ENCODE data around the gene RASA3.

Gene RASA3

DNA sequence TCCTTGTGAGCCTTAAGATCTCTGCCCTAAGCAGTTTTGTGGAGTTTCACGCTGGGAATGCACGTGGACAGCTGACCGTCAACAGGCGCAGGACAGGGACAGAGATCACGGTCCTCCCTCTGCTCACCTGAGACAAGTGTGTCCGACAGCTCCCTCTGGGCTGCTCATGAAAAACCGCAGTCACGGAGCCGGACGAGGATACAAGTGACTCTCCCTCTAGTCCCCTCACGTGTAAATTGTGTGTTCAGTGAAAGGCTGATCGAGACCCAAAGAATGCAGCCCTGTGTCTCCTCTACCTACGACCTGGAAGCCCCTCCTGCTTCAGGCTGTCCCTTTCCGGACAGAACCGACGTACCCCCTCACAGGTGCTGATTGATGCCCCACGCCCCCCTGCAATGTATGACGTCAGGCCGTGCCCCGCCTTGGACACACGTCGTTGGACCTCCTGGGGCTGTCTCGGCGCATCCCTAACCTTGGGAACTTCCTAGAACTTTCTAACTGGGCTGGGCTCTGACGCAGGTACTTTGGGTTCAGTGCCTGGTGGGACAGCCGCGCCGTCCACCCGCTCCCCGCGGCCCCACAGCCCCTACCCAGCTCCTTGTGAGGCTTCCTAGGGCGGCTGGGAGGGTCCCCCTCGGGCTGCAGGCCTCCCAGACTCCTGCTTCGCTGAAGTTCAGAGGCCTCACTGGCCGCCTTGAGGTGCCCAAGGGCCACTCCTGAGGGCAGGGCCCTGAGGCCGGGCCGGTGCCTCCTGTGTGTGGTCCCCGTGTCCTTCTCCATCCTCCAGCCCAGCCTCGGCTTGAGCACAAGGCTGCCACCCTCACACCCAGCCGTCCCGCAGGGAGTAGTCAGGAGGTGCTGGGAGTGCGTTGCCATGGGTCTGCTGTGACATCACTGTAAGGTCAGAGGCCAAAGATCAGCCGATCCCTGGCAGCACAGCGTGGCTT is 158.9 kb downstream of the RASA3 start, which contains the start of gene C13orf46:
Gene C13orf46 (minus strand): TSS at position 859 of the 947 bp plus-strand sequence. CDS start 79 bp downstream, at position 780.
- no peak for DNase-seq (ENCODE audit: low read depth in 2 of 2, low spot score in 1 of 2)

DNA sequence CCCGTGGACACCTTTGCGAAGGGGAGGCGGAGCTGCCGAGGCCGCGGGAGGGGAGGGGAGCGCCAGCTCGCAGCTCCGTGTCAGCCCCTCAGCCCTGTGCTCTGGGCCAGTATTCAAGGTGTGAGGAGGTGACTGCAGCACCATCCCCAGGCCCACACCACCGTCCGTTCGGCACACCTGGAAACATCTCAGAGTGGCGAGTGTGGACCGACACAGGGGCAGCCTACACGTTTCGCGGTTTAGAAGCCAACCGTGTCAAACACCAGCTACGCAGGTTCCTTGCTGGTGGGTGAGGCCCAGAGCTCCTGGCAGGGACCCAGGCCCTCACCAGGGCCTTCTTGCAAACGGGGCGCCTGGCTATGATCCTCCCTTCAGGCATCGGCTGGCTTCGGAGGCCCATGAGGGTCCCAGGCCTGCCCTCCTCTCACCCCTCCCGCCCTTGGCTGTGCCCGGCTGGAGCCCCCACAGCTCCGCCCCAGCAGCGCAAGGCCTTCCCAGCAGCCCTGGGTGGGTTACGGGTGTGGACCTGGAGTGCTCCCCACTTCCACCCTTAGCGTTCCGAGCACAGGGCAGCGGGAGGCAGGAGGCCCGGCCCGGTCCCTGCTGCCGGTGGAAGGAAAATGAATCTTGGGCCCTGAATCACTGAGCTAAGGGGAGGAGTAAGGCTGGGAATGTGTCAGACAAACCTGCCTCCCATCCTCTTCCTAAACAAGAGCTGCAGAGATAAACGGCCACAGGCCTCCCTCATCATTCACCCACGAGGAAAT is 159.8 kb downstream of the RASA3 start:
- DNase-seq (ENCODE audit: low read depth in 2 of 2, low spot score in 1 of 2): no peak

DNA sequence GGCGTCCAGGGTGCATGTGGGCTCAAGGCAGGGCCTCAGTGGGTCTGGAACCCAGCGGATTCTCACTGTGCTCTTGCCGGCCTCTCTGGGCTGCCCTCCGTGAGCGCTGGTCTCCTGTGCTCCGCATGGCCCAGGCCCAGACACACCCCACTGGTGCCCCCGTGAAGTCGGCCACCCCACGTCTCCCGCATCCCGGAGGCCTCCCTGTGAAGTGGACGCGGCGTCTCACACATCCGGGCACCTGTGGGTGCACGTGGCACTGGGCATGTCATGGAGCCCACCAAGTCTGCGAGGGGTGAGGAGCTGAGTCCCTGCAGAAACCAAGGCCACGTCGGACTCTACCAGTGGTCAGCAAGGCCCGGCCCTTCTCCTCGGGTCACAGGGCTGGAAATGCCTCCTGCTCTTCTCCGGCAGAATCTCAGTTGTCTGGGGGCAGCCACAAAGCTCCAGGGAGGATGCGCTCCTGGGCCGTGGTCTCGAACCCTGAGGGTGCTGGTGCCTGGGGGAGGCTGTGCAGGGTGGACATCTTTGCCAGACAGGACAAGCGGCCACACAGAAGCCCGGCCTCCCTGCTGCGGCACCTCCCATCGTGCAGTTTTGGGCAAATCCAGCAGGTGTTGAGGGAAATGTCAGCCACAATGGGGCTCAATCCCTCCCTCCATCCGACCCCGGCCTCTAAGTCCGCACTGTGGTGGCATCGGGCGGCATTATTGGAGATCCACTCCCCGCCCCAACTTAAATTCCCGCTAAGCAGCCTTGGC is 160.8 kb downstream of the RASA3 start:
- DNase-seq (ENCODE audit: low read depth in 2 of 2, low spot score in 1 of 2): no peak

DNA sequence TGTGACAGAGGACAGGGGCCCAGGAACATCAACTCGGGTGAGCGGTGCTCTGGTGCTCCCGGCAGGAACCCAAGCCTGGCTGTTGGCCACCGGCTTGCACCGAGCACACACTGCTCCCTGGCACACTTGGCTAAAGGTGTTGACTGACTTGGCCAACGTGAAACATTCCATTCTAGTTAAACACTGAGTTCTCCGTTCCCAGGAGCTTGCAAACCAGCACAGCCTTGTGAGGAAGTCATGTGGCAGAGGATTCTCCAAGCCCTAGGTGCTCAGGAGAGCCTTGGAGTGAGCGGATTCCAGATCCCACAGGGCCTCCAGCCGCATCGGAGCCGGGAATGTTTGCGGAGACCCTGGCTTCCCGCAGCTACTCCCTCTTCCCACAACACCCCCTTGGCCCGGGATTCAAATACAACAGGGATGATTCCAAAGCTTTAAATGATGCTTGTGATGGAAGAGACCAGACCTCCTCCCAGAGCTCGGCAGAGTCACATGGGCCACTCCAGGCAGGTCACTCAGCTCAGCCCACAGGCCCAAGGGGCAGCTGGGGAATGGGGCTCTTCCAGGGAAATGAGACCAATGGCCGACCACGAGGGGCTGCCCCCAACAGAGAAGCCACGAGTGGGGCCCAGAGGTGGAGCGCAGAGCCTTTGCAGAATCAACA is 161.5 kb downstream of the RASA3 start:
- DNase-seq (ENCODE audit: low read depth in 2 of 2, low spot score in 1 of 2): no peak

DNA sequence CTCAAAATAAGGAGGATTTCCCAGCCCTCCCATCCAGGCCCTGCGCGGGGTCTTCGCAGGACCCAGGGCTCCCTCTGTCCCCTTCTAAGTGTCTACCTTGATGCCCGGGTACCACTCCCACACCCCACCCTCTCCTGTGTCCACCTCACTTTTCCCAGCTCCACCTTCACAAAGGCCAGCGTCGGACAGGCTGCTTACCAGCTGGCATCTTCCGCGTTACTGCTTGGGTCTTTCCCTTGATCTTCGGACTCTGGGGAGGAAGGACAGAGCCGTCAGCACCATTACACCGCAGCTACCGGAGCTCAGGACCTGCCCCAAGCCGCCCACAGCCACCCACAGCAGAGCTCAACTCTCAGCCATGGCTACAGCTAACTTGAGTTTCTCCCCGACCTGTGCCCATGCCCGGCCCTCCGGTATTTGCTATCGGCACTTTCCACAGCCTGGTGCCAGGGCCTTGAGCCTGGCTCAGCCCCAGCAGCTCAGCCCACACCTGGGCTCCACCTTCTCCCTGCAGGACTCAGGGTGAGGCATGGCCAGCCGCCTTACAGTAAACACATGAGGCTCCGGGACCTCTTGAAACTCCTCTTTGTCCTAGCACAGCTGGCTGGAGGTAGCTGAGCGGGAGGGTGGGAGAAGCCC is 162.3 kb downstream of the RASA3 start:
- no peak for DNase-seq (ENCODE audit: low read depth in 2 of 2, low spot score in 1 of 2)

DNA sequence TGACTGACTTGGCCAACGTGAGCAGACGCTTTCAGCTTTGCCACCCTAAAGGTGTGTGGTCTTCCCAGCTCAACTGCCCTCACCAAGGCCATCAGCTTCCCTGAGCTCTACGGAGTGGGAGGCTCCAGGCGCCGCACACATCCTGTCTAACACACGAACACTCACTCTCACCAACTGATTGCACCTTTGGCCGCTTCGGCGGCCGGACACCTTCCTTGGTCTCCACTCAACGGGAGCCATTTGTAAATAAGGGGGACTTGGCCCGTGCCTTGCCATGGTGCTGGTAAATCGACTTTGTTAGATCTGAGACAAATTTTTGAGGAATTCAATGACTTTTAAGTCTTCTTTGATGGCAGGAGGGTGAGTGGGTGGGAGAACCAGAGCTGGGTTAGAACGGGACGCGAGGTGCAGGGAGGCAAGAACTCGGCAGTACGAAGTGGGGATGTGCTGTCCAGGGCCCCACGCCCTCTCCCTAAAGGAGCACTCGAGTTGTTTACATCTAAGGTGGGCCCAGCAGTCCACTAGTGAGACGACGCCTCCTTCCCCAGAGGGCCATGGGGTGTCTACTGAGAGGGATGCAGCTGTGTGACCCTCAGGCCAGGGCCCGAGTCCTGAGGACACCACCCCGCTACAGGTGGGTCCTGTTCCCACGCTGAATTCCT is 163.0 kb downstream of the RASA3 start:
- DNase-seq (ENCODE audit: low read depth in 2 of 2, low spot score in 1 of 2): no peak

DNA sequence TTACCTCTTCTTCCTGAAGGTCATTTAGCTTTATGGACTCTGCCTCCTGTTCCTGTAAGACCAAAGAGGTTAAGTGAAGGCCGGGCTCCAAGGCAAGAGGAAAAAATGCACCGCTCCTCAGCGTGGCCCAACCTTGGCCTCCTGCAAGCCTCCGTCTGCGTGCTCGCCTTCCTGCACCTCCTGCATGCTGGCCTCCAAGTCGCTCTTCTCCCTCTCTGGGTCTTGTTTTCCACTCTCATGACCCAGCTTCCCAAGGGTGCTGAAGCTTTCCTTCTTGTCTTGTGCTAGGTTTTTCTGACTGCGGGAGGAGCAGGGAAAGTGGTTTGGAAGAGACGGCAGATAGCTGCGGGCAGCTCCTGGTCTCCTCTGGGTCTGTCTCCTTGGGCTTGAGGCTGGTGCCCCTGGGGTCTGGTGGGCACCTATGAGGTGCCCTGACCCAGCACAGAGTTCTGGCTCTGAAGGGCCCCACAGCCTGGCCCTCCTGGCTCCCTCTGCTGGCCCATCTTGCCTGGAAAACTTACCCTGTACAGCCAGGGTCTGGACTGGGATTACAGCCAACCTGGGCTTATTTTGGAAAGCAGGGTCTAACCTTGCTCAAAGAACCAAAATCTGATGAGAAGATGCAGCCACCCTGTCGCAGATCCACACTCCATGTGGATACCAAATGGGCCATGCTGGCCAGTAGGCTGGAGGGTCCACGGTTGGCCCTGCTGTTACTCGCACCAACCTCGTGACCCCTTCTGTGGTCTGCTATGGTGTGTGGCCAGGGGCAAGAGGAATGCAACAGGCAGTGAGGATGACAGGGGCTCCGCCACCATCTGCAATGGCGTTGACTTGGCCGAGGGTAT is 163.7 kb downstream of the RASA3 start:
- no peak for DNase-seq (ENCODE audit: low read depth in 2 of 2, low spot score in 1 of 2)

DNA sequence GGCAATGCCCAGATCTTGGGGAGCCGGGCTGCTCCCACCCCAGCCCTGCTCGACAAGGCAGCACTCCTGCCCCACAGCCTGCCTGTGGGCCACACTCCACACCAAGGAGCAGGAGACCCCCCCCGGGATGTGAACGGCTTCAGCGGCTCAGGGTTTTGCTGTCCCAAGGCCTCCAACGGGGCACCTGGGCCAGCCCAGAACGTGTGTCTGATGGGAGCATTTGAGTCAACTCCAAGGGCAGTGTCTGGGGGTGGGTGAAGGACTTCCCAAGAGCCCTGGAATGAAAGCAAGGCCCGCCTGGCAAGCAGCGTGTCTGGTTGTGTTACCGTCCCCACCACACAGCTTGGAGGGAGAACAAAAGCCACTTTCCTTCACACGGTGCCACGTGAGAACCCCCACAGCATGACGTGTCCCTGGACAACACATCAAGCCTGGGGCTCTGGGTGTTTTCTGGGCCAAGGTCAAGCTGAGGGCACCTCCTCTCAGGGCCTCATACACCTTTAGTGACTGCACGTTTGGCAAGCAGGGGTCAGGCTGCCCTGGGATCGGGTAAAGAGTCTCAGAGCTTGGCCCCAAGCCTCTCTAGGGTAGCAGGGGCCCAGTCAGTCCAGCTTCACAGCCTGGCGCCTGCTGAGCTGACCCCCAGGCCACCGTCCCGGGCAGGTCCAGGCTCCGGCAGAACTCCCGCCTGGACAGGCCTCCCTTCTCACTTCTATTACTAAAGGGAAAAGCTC is 164.5 kb downstream of the RASA3 start:
- DNase-seq (ENCODE audit: low read depth in 2 of 2, low spot score in 1 of 2): no peak

DNA sequence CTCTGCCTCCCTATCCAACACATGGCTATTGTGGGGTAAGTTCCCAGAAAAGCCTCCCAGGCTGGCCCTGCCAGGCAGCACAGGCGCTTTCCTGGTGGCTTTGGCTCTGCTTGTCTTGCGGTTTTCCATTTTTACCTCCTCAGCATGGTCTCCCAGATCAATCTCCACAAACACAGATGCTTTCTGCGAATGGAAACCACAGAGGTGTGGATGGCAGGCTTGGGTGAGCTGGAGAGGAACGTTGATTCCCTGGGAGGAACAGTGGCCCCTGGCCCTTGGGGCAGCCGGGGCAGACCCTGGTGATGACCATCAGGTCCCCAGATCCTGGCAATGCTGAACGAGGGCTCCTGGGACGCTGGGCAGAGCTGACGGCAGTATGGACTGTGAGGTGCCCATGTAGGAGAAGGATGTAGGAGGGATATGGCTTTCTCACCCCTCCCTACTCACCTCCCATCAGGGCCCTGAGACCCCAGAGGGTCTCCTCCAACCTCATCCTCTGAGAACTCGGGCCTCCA is 165.2 kb downstream of the RASA3 start:
- DNase-seq (ENCODE audit: low read depth in 2 of 2, low spot score in 1 of 2): no peak

DNA sequence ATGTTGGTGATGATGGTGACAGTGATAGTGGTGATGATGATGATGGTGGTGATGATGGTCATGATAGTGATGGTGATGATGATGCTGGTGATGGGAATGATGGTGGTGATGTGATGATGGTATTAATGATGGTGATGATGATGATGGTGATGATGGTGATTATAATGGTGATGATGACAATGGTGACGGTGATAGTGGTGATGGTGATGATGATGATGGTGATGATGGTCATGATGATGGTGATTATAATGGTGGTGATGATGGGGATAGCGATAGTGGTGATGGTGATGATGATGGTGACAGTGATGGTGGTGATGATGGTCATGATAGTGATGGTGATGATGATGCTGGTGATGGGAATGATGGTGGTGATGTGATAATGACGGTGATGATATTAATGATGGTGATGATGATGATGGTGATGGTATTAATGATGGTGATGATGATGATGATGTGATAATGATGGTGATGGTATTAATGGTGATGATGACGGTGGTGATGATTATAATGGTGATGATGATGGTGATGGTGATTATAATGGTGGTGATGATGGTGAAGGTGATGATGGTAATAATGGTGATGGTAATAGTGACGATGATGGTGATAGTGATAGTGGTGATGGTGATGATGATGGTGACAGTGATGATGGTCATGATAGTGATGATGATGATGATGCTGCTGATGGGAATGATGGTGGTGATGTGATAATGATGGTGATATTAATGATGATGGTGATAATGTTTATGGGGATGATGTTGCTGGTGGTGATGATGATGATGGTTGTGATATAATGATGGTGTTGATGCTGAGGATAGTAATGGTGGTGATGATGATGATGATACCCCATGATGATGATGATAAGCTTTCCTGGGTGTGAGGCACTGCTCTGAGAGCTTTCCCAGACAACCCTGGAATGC is 166.2 kb downstream of the RASA3 start:
- no peak for DNase-seq (ENCODE audit: low read depth in 2 of 2, low spot score in 1 of 2)

DNA sequence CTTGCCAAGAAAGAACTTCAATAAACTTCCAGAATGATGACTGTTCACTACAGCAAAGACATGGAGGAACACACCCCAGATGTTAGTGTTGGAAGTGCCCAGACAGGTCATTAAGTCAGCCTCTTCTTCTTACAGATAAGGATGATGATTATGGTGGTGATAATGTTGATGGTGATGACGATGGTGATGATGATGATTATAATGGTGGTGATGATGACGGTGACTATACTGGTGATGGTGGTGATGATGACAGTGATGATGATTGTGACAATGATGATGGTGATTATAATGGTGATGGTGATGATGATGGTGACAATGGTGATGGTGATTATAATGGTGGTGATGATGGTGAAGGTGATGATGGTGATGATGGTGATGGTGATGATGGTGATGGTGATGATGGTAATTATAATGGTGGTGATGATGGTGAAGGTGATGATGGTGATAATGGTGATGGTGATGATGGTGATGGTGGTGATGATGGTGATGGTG is 167.0 kb downstream of the RASA3 start:
- DNase-seq (ENCODE audit: low read depth in 2 of 2, low spot score in 1 of 2): no peak

DNA sequence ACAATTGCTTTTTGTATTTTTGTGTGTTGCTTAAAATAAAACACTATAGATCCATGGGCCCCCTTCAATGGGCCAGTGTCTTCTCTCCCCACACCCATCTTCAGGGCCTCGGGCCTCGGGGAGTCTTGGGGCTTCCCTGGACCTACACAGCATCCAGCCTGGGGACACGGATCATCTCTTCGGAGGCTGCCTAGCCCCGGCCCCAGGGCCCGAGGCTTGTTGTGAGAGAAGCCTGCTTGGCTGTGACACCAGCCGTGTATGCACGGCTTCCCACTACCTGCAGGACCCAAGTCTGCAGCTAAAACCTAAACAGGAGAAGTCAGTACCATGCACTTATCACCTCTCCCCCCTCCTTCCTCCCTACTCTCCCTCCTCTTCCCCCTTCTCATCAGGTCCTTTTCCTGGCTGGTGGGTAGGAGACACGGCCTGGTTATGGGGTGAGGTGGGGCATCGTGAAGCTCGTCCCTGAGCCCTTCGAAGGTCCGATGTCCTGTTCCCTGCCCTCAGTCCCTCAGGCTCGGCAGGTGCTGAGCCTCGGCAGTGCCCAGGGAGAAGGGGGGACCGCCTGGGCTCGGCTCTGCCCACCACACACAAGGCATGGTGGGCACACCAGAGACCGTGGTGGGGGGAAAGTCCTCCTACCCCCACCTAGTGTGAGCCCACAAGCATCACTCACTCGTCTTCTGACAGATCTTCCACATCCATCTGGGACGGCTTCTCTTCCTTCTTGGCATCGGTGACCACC is 168.0 kb downstream of the RASA3 start:
- DNase-seq (ENCODE audit: low read depth in 2 of 2, low spot score in 1 of 2): no peak

DNA sequence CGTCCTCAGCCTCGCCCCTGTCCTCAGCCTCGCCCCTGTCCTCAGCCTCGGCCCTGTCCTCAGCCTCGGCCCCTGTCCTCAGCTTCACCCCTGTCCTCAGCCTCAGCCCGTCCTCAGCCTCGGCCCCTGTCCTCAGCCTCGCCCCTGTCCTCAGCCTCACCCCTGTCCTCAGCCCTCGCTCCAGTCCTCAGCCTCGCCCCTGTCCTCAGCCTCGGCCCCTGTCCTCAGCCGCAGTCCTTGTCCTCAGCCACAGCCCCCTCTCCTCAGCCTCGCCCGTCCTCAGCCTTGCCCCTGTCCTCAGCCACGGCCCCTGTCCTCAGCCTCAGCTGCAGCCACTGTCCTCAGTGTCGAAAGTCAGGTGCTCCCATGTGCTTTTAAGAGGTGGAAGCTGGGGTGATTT is 169.0 kb downstream of the RASA3 start:
- DNase-seq (ENCODE audit: low read depth in 2 of 2, low spot score in 1 of 2): no peak

DNA sequence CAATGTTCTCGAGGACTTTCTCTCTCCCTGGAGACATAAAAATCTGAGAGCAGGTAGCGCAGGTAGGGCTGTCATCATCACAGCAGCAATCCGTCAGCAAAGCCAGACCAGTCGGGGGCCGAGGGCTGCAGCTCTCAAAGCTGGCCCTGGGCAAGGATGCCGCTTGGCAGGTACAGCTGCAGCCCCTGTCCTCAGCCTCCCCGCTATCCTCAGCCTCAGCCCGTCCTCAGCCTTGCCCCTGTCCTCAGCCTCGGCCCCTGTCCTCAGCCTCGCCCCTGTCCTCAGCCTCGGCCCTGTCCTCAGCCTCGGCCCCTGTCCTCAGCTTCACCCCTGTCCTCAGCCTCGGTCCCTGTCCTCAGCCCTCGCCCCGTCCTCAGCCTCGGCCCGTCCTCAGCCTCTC is 169.4 kb downstream of the RASA3 start:
- no peak for DNase-seq (ENCODE audit: low read depth in 2 of 2, low spot score in 1 of 2)

DNA sequence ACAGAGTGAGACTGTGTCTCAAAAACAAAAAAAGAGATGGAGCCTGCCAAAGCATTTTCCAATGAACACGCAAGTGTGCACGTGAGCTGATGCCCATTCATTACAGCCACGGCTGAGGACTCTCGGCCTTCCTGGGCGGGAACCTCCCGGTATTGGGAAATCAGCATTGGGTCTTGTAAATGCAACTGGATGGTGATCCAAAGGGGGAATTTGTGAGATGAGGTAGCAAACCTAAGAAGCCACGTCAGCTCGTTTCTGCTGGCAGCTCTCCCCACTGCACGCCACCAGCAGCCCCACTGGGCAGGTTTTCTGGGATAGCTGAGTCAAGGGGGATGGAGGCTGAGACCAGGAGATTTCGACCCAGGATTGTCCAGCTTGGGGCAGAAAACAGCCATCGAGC is 170.0 kb downstream of the RASA3 start:
- no peak for DNase-seq (ENCODE audit: low read depth in 2 of 2, low spot score in 1 of 2)

DNA sequence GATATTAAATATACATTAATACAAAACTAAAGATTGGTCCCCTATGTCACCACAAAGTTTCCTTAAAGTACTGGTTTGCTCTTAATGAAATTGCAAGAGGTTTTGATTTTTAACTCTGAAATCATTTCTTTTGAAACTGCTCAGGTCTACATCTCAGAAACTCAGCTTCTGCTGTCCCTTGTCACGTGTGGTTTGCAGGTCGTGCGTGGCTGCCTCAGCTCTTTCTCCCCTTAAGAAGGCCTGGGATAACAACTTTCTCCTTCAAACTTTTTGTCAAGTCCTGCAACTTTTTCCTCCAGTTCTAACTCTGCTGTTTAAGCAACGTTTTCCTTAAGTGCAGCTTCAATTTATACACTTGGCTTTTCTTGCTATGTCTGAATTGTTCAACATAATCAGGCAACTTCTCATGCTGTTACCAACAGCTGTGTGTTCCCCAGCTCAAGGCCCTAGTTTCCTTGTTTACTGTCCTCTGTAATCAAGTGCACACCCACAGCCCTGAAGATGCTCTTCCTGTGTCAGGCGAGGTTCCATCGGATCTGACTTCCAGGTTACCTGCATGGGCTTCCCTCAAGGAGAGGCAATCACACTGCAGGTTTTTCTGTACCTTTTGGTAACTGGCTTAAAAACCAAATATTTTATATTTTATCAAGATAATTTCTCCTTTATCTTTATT is 172.0 kb downstream of the RASA3 start:
- no peak for DNase-seq (ENCODE audit: low read depth in 2 of 2, low spot score in 1 of 2)
